NCI-H2081 treated with DMSO at 0.1 percent for 48 hours (cell line): Measurements from ENCODE around the gene GPN3.
"Not testable (repeated sequence)": the region's sequence is repeated elsewhere in the genome, so short reads cannot be mapped to it uniquely, and the experiment has no call there.

Experiments
- DNase-seq: peaks from one replicate; lab custom pipeline; 2025; lab: John Stamatoyannopoulos, UW

The GPN3 gene

DNA sequence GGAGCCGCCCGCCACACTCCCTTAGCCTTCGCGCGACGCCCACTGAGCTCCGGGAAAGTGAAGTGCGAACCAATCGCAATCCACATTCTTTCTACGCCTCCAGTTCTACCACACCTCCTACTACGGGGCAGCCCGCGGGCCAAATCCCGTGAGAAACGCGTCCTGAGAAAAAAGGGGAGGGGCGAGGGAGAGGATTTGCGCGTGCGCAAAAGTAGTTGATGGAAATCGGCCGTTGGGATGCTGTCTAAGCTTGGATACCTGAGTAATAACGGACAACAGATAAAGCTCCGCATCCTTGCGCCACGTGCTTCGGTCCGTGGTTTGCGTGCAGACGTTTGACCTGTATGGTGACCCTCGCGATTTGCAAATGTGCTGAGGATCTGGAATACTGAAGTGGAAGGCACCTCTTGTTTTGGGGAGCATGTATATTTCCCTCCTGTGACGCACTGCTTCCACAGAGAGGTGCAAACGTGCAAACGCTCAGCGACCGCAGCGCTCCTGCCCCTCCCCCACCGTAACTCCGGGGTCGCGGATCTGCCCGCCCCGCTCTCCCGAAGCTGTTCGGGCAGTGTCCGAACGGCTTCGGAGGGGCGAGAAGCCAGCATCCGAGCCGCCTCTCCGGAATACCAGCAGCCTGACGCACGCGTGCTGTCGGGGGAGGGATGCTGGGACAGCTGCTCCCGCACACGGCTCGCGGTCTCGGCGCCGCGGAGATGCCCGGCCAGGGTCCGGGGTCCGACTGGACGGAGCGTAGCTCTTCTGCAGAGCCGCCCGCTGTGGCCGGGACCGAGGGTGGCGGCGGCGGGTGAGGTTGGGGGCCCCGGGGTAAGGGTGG, at the start of gene GPN3, which contains the start of gene FAM216A:
GPN3 (minus strand) TSS at position 44 of the 835 bp plus-strand sequence. CDS start 54 bp downstream, outside the sequence.
FAM216A (plus strand) TSS at position 632 of the 835 bp plus-strand sequence; CDS start at position 663, 31 bp downstream.
- DNase-seq = peak; percentile 93

GRCh38 chr12:110516995-110517394, 48.9 kb upstream of the GPN3 start:
- no peak for DNase-seq

DNA sequence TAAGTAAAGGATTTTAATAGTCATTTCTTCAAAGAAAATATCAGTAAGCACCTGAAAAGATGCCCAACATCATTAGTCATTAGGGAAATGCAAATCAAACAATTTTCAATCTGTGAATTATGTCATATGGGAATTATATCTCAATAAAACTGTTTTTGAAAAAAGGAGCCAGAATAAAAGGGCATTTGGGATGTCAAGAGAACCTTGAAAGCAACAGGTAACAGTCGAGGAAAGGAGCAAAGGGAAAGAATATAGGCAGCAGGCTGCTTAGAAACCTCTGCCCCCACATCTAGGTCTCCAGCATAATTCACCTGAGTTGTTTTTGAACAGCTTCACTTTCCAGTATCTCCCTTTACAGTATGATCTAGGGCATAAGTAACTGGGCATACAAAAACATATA, 46.3 kb upstream of the GPN3 start:
- DNase-seq = no peak

DNA sequence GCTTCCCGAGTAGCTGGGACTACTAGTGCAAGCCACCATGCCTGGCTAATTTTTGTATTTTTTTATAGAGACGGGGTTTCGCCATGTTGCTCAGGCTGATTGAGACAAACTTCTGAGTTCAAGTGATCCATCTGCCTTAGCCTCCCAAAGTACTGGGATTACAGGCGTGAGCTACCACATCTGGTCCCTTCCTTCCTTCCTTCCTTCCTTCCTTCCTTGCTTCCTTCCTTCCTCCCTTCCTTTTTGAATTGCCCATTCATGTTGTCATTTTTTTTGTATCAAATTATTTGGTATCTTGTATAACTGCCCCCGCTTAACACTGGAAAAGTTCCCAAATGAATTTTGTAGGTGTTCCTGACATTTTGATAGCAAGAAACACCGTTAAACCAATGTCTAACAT, 45.8 kb upstream of the GPN3 start:
- no peak for DNase-seq

GRCh38 chr12:110508071-110508586, 40.1 kb upstream of the GPN3 start:
- DNase-seq = no peak

GRCh38 chr12:110505332-110505731, 37.3 kb upstream of the GPN3 start:
- no peak for DNase-seq

DNA sequence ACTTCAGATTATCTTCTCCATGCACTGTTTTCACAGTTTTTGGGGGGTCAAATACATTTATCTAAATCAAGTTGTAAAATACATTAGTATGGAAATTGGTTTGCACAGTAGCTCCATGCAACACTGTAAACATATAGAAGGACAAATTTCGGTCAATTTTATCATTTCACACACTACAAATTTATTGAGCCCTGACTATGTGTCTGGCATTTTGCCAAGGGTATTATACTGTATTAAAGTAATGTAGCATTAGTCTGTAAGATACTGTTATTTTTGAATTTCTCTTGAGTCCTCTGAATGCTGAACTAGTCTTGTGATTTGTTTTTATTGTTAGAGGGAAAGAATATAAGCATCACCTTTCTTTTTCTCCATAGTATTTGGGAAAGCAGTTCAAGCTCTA, 35.4 kb upstream of the GPN3 start:
- no peak for DNase-seq

DNA sequence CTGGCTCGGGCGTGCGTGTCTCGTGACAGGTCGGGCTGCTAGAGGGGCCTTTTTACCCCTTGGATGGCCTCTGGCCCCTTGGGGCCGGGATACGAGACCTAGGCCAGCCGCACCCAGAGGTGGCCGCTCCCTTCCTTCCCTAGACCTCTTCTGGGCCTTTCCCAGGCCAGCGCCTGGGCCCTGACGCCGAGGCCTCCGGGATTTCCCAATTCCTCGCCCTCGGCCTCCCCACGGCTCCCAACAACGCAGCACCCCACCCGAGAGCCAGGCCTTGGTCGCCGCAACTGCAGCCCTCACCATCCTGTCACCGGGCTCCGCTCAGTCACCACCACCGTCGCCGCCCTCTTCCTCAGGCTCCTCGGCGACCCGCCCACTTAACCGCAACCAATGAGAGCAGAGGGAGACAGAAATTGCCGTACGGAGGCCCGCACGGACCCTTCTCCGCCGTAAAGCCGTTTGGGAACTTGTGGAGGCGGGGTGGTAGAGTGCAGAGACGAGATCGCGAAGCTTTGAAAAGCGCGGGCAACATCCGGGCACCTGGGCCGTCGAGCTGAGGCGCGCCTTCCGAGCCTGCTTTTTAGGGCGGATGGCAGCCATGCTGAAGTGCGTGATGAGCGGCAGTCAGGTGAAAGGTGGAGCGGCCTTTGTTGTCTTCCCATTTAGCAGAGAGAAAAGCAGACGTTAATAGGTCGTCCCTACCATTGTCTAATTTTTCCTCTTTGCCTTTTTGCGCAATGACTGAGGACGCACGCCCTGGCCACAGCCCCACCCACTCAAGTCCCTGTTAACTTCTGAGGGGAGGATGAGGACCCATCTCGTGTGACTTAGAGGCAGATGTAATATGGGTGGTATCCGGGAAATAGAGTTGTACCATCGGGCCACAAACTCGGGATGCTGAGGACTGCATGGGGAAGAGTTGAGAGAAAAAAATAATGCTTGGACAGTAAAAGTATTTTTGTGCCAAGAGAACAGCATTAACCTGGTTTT, 34.0 kb upstream of the GPN3 start, which contains the start of the genes RAD9B and VPS29:
RAD9B (plus strand) TSS at position 580 of the 987 bp plus-strand sequence; CDS start at position 587, 7 bp downstream.
VPS29 (minus strand) TSS at position 360 of the 987 bp plus-strand sequence; CDS start at position 300, 60 bp downstream.
- peak; percentile 94 for DNase-seq

DNA sequence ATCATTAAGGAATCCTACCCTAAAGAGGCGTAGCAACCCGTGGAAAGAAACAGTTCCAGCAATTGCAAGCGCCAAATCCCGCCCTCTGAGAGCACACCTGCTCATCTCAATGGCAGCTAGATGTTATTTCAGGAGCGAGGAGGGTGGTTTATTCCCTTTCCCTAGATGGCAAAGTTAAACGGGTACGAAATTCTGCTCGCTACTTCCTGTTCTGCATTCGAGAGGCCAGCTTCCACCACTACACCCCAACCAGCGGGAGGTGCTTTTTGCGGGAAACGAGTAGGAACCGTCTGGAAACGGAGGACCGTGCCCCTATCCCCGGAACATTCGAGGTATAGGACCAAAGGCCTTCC, 33.3 kb upstream of the GPN3 start:
- DNase-seq = no peak

DNA sequence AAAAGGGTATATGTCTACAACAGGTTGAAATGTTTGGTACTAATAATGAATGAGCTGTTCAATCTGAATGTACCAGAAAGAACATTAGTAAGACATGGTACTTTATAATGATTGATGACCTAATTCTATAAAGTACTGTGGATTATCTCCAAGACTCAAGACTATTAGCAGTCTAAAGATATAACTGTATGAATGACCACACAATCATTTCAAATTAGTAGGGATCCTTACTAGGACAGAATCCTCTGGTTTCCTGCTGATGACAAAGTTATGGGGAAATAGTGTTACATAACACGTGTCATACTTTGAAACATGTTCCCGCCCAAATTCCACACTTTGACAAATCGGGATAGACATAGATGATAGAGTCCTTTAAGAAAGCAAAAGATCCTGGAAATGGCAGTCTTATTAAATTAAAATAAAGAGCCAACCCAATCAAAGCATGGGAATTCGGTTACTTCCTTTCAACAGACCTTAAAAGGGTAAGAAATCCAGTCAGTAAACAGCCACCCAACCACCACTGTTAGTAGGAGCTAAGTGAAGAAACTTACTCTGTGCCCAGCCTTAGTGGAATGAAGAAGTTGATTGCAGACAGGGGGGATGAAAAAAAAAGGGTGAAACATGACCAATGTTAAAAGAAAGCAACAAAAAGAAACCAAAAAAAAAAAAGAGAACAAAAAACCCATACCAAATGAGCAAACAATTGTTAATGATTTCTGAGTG, 31.1 kb upstream of the GPN3 start:
- no peak for DNase-seq

DNA sequence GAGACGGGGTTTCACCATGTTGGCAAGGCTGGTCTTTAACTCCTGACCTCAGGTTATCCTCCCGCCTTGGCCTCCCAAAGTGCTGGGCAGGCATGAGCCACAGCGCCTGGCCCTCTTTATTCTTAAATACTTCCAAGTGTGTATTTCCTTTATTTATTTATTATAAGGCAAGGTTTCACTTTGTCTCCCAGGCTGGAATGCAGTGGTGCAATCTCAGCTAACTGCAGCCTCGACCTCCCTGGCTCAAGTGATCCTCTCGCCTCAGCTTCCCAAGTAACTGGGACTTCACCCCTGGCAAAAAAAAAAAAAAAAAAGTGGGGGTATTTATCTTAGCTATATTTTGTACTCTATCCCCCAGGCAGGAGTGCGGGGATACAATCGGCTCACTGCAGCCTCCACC, 7.4 kb upstream of the GPN3 start:
- no peak for DNase-seq

GRCh38 chr12:110467847-110468213, 227 bp downstream of the GPN3 start:
- DNase-seq = no peak

DNA sequence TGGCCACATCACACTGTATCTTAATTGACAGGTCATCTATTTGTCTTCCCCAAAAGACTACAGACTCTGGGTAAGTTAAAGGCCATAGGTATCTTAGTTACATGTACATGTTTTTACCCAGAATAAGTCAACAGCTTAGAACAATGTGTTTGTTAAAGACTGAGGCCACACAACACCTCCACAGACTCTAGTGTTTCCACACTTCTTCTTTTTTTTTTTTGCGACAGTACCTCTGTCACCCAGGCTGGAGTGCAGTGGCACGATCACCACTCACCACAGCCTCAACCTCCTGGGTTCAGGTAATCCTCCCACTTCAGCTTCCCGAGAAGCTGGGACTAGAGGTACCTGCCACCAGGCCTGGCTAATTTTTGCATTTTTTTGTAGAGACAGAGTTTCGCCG, 1.3 kb downstream of the GPN3 start:
- no peak for DNase-seq

DNA sequence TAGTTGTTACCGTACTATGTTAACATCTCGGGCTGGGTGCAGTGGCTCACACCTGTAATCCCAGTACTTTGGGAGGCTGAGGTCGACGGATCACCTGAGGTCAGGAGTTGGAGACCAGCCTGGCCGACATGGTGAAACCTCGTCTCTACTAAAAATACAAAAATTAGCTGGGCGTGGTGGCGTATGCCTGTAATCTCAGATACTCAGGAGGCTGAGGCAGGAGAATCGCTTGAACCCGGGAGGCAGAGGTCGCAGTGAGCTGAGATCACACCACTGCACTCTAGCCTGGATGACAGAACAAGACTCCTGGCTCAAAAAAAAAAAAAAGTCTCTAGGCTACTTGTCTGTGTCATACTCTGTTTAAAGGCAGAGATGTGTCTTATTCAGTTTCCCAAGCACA, 2.3 kb downstream of the GPN3 start:
- not testable (repeated sequence) for DNase-seq

DNA sequence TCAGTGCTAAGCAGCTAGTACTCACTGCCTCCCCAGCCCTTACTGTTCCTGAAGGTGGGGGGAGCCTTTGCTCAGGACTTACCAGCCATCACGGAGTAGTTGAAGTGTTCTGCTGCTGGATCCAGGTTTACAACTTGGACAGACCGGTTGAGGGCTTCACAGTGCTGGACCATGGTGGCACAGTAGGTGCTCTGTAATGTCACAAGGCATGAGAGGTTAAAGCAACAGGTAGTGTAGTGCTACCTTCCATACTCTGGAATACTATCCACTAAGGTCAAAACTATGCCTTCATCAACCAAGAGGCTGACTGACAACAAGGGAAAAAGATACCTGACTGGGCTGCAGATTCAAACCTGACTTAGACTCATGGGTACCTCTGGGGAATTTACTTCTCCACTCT, 3.0 kb downstream of the GPN3 start:
- DNase-seq = no peak

DNA sequence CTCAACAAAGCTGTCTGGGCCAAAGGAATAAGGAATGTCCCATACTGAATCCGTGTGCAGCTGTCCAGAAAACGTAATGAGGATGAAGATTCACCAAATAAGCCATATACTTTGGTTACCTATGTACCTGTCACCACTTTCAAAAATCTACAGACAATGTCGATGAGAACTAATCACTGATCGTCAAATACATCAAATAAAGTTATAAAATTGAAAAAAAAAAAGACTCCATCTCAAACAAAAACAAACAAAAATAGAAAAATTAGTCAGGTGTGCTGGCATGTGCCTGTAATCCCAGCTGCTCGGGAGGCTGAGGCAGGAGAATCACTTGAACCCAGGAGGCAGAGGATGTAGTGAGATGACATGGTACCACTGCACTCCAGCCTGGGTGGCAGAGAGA, 6.9 kb downstream of the GPN3 start:
- DNase-seq = not testable (repeated sequence)

DNA sequence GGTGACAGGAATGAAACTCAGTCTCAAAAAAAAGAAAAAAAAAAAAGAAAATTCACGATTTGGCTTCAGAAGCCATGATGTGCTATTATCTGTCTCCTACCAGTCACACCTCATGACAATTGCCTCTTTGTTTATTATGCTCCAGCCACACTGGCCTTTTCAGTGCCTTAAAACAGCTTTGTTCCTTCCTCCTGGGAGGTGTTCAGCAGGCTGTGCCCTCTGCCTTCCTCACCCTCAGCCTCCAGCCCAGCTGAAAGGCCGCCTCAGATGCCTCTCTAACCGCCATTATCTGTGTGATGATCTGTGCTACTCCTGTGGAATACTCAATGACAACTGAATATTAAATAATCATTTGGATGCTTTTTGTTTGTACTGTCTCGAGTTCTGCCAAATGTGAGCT, 9.3 kb downstream of the GPN3 start:
- no peak for DNase-seq

- no peak for DNase-seq
Measured at GRCh38 chr12:110453569-110454296, 14.3 kb downstream of the GPN3 start.

- DNase-seq = no peak
Measured at GRCh38 chr12:110451263-110451662, 16.8 kb downstream of the GPN3 start.

- peak; percentile 85 for DNase-seq
Measured at GRCh38 chr12:110449799-110450497, 18.1 kb downstream of the GPN3 start, which contains the start of gene ARPC3. ARPC3 (minus strand) TSS chr12:110450337; CDS start chr12:110450260, 77 bp downstream.
